GM19468 (cell line): ENCODE results near the gene ADAM30.

Experiments used
- ATAC-seq: cut with Tn5 transposase; IDR thresholded peaks from one replicate; pipeline ENCODE4 v1.9.1; 2021; ENCODE audit warnings: mild to moderate bottlenecking, moderate library complexity, moderate number of reproducible peaks; ENCODE audit not compliant: unreplicated experiment; ENCODE audit errors: extremely low read depth

Gene ADAM30

DNA sequence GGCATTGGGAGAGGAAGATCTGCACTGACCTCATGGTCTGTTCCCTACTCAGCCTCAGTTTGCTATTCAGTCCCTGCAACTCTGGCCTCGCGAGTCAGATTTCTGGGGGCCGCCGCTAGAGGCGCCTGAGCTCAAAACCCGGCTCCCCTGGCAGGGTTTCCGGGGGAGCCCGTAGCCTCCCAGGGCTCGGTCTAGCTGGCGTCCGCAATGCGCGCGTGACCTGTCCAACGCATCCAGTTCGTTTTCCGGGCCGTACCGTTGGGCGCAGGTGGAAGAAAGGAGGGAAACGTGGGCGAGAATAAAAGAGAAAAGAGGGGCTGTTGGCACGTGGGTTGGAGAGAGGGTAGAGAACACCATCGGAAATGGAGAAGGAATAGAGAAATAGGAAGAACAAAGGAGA is at the start of gene ADAM30:
Gene ADAM30, minus strand, starts transcription at position 213 of the 400 bp plus-strand sequence. Its CDS starts 179 bp downstream, at position 34.
- ATAC-seq, result no peak

DNA sequence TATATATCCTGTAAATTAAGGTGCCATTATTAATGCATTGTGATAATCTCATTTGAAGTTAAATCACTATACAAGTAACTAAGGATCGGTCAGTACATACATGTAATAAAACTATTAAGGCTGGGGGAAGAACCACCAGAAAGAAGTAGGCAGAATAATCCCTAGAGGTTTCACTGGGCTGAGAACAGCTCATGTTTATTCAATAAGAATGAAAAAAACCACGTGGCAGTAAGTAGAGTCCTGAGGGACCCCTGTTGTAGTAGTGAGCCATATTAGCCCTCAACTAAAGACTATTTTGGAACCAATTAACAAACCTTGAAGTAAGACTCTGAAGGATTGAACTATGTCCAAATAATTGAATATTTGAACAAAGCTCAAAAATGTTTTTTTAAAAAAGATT is 46.9 kb upstream of the ADAM30 start:
- no peak for ATAC-seq

DNA sequence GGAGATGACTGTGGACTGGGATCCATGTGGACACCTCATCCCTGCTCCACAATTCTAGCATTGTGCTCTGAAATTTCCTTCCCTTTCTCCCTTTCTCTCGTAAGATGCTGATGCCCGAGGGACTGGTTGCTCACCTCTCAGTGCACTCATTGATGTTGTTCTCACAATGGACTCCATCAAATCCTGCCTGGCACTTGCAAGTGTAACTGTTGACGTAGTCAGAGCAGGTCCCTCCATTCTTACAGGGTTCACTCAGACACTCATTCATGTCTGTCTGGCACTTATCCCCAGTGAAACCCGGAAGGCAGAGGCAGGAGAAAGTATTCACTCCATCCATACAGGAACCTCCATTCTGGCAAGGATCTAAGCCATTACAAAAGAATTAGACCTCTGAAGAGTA is 45.1 kb upstream of the ADAM30 start:
- ATAC-seq, result no peak

DNA sequence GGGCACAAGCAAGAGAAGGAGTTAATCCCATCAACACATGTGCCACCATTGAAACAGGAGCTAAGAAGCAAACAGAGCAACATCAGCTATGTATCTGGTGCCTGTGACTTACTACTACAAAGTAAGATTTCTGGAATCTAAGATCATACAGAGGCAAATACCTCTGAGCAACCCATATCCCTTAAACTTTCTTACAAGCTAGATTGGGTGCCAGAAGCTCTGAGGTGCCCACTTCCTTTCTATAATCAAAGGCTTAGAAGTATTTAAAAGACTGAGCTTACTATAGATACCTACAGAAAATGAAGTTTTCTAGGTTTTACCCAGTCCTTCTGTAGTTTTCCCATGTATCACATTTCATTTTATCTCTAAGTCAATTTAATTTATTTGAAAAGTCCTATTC is 44.4 kb upstream of the ADAM30 start:
- no peak for ATAC-seq

DNA sequence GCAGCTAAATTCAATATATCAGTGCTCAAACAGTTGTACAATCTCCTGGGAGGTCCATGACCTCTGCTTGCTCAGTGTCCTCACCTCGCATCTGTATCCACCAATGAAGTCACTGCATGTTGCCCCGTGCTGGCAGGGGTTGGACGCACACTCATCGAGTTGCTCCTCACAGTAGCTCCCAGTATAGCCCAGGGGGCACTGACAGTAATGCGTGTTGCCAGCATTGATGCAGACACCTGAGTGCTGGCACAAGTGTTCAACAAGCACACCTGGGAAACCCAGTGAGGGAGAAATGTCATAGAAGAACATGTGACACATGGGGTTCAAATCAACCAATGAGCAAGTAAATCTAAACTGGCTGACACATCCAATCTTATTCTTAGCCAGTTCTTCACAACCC is 40.9 kb upstream of the ADAM30 start:
- no peak for ATAC-seq

DNA sequence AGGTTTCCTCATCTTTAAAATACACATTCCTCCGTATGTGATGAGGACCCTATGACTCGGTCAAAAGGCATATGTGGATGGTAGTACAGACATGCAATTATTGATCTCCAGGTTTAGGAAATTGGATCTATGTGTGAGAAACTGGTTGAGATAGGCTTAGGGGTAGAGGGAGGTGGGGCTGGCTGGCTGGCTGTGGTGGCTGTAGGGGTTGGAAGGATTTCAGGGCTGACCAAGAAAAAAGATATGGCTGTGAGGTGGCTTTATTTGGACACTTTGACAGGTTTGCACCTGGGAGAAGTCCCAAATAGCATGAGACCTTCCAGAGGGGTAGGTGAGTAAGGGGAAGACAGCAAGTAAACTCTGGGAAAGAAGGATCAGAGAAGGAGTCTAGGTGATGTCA is 39.6 kb upstream of the ADAM30 start:
- ATAC-seq, result no peak

DNA sequence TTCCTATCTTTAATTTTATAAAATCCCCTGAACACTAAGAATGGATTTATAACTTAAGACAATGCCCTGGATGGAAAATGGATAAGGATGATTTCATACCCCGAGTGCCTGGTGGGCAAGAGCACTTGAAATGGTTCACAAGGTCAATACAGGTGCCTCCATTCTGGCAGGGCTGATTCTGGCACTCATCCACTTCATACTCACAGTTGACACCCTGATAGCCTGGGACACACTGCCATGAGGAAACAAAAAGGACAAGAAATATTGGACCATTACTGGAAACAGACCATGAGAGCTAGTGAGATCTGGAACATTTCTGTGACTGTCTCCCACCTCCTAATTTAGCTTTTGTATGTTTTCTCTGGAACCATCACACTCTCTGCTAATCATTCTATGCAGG is 39.1 kb upstream of the ADAM30 start:
- ATAC-seq, result no peak

DNA sequence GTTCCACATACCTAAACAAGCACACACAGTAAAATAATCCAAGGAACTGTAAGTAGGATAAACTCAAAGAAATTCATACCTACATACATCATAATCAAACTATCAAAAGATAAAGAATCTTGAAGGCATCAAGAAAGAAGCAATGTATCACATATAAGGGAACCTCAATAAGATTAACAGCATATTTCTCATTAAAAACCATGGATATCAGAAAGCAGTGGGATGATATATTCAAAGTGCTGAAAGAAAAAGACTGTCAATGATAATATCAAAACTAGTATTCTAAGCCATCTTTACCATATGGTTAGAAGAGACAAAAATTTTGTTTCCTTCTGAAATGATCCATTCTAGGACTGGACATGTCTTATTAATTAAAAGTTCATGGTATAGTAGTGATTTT is 37.1 kb upstream of the ADAM30 start:
- ATAC-seq, result no peak

DNA sequence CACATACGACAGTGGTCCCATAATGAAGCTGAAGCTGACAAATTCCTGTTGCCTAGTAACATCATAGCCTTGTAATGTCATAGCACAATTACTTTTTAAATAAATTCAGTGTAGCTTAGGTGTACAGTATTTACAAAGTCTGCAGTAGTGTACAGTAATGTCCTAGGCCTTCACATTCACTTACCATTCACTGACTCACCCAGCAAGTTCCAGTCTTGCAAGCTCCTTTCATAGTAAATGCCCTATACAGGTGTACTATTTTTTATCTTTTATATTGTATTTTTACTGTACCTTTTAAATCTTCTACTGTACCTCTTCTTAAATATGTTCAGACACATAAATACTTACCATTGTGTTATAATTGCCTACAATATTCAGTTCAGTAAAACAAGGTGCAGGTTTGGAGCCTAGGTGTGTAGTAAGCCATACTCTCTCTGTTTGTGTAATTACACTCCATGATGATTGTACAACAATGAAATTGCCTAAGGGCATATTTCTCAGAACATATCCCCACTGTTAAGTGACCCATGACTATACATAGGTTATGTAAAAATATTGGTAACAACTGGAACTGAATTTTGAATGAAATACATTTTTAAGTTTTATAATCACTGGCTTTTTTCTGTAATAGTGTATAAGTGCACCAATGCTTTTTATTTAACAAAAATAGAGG is 33.5 kb upstream of the ADAM30 start:
- no peak for ATAC-seq

DNA sequence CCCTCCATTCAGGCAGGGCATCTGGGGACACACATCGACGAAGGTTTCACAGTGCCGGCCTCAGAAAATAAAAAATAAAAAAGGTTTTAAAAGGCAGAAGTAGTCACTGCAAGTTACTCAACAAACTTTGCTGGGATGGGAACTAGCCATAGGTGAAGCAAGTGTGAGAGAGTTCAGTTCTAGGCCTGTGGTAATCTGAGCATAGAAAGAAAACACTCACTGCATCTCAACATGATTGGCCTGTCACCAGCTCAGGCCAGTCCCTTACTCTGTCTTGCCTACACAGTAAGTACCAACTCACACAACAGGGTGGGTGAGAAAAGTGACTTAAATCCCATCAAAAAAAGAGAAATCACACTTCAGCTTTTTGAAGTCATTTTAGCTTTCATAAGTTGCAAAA is 30.2 kb upstream of the ADAM30 start:
- ATAC-seq, result no peak

DNA sequence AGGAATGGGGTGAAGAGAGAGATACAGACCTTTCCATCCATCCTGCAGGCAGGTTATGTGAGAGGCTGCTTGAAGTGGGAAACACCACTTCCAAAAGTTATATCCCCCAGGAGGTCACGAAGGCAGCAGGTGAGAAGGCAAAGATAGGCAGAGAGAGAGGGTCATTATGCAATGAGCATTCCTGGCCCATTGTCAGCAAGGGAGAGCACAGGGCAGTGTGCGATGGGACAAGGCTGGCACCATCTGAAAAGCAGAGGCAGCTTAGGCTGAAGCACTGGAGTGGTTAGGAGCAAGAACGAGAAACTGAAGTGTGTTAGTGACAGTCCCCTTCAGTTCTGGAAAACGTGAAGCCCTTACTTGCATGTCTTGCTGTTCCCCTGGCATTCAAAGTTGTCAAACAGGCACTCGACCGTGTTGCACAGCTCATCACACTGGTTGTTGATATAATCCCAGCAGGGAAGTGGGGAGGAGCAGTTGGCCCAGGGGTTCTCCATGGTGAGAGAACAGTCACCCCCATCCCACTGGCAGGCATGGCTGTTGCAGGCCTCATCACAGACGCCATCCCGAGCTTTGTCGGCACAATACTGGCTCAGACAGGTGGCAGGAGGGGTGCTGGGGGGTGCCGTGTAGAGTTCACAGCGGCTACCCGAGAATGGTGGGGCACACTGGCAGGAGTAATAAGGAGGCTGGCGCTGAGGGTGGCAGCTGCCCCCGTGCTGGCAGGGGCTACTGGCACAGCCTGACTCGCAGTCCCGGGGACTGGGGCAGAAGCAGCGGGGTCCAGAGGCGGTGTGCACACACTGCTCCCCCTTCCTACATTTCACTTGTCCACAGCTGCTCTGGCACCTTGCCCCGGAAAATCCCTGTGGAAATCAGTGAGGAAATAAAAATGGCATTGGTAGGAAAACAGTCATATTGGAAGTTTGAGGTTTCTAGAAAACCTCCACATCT is 28.9 kb upstream of the ADAM30 start:
- no peak for ATAC-seq

DNA sequence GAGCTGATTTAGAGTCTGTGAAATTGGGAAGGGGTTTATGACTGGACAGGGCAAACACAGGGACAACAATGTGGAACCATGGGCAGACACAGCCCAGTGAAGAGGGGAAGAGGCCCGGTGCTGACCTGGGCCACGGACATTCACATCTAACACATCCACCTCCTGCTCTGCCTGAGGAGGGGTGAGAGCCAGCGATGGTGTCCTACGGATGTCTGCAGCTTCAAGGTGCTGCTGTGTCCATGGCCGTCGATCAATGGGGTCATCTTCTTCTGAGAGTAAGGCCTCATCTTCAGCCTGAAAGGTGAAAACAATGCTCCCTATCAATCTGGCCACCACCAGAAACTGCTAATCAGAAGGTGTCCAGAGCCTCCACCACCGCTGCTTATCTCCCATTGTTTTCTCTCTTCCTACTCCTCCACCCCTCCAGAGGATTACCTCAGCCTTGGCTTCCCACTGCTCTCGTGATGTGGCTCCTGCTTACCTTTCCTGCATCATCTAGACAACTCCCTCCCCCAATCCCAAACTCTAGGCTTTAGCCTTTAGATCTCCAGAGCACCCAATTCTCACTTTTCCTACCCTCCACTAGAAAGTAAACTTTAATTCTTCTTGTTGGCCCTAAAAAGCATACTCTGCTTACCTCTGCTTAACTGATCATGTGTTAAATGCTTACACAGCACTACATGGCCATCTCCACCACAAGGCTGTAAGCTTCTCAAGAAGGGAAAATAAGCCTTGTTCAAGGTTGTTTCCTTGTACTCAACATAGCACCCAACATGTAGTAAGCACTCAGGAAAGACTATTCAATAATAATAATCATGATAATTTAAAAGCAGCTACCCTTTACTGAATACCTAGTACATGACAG is 24.0 kb upstream of the ADAM30 start:
- no peak for ATAC-seq

DNA sequence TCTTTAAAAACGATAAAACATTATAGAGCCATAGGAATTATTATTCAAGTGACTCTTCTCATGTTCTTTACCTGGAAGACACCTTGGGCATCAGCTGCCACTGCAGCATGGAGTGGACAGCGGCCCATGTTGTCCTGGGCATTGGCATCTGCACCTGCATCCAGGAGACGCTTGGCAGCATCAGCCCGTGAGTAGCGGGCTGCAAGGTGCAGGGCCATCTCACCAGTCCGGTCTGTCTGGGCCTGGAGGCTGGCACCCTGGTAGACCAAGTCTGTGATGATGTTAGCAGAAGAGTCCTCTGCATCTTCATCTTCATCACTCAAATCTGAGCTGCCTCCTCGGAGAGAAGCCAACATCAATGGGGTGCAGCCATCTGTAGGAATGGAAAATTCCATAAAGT is 22.9 kb upstream of the ADAM30 start:
- ATAC-seq, result no peak

DNA sequence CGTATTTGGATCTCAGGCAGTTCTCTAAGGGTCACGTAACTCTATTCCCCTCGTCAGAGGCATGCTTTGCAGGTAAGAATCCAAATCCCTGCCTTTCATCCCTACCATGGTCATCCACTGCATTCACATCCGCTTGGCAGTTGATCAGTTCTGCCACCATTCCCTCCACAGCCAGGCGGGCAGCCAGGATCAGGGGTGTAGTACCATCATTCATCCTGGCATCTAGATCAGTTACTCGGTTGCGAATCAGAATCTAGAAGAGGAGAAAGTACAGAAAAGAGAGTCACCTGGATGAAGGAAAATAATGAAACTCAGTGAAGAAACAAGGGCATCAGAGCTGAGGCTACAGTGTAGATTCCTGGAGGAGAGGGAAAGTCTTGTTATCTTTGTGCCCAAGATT is 22.0 kb upstream of the ADAM30 start:
- no peak for ATAC-seq

DNA sequence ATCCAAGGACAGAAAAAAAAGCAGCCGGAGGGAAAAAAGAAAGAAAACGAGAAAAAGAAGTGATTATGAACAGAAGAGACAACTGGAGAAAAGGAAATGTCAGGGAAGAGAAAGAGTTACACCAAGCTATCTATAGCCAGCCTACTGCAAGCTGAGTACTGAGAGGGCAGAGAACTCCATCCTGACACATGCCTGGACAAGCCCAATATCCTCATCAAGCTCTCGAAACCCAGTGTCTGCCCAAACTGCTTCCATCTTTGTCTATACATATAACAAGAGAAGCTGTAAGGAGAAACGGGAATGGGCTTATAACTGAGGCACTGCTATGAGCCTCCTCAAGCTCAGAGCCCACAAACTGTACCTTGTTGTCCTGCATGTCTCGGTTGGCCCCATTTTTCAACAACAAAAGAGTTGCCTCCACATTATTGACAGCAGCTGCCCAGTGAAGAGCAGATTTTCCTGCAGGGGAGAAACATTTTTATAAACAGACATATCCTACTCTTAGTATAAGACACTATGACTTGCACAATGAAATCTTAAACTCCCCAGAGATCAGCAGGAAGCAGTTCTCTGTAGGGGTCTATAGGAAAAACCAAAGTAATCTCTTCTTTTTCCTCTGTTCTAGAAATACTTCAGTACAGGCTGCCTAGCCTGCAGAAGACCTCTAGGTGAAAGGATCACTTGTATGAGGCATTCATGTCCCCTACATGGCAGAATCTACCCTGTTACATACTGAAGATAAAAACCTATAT is 21.2 kb upstream of the ADAM30 start:
- no peak for ATAC-seq

DNA sequence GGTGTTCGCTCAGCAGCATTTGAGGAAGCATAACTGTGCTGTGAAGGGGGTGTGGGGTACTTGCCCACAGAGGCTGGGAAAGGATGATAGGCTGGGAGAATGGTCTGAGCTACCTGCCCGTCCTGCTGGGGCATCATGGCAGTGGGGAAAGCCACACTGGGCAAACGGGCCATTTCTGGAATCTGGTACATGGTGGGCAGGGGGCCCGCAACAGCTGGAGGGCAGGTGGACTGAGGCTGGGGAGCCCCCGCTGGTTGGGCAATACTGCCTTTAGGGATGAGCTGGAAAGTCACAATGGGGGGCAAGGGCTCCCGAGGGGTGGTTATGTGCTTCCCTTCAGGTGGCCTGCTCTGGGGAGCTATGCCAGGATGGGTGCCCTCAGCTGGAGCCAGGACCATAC is 19.2 kb upstream of the ADAM30 start:
- no peak for ATAC-seq

DNA sequence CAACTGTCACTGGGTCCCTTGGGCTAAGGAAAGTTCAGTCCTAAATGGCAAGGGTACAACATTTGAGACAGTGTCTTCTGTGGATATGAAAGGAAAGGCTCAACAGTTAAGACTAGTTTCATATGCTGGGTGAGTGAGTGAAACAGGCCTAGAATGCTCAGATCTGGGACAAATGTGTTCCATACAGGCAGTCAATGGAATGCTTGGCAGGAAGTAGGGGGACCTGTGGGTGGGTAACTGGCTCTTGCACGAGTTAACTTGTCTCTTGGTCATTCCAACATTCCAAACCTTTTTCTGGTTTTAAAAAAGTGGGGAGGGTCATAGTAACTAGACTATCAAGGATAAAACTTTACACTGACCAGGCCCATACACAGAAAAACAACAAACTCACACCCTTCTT is 17.8 kb upstream of the ADAM30 start:
- ATAC-seq, result no peak

DNA sequence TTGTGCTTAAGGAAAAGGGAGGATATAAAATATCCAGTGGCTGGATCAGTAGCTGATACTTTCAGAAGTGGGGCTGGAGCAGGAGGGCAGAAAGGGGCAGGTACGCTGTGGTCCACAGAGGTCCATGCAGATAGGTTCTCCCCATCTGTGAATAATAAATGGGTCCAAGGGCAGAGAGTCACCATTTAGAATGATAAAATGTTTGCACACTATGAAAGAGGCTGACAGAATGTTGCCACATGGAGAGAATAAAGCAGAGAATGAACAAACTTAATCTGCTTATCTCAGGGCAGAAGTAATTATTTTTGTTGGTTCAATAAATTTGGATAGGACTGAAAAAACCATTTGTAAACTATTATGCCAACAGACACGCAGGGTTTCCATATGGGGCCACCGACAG is 16.6 kb upstream of the ADAM30 start:
- ATAC-seq, result no peak

DNA sequence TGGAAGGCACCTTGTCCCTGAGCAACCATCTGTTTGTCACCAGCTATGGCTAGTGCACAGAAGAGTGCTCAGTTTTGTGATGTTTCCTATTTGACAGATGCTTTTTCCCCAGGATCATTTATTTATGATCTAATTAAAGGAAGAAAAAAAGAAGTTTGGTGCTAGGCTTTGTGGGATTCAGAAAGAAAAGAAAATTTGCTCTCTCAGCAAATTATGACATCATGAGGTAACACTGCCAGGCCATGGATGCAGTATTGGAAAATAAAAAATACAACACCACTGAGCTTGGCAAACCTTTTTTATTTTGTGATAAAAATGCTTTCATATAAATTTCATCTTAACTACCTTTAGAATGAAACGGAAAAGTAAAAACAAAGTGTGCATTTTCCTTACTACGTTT is 15.5 kb upstream of the ADAM30 start:
- ATAC-seq, result no peak

DNA sequence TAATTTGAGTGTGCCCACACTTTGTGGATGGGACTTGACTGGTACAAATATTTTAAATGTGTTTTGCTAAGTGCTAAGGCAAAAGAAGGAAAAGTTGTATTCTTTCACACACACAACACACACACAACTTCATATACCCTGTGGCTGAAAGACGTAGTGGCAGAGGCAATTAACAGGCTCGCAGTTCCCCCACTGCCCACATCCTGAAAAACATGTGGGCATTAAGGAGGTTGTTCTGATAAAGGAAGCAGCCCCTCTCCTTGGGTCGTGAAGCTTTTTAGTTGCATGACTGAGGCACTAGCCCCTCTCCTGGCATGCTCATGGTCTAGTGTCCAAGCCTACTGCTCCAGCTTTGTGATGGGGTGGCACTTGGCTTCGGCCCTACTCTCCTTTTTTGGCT is 14.3 kb upstream of the ADAM30 start:
- no peak for ATAC-seq
